Esophagus (tissue), 2 donors: ENCODE measurements around the gene APMAP. TPM values are rescaled to one million over a fixed set of nuclear protein-coding genes. Genes with fewer than 3 reads are reported as not detected.
"Not testable (repeated sequence)": the region's sequence is repeated elsewhere in the genome, so short reads cannot be mapped to it uniquely, and the experiment has no call there.

Experiments
- H3K27ac ChIP-seq, 2 donors: one replicate each; pipeline ENCODE4 v1.5.1; 2013; ENCODE audit warnings: low read depth in 2 of 2, mild to moderate bottlenecking in 2 of 2, inconsistent platforms in 1 of 2, low read length in 1 of 2, moderate library complexity in 1 of 2
- H3K27me3 ChIP-seq, 2 donors: one replicate each; pipeline ENCODE4 v1.6.1; 2013; ENCODE audit warnings: low read length in 2 of 2, control low read depth in 1 of 2, mild to moderate bottlenecking in 1 of 2; ENCODE audit not compliant: insufficient read depth in 2 of 2, control insufficient read depth in 1 of 2
- H3K36me3 ChIP-seq, 2 donors: one replicate each; pipeline ENCODE4 v1.6.1; 2013; ENCODE audit warnings: low read length in 1 of 2; ENCODE audit not compliant: control insufficient read depth in 2 of 2, insufficient read depth in 2 of 2
- H3K4me1 ChIP-seq, 2 donors: one replicate each; pipeline ENCODE4 v1.6.1; 2013; ENCODE audit warnings: low read length in 1 of 2; ENCODE audit not compliant: control insufficient read depth in 2 of 2, insufficient read depth in 2 of 2
- H3K4me3 ChIP-seq, 2 donors: one replicate each; pipeline ENCODE4 v1.5.1; 2013; ENCODE audit warnings: low read length in 2 of 2, mild to moderate bottlenecking in 2 of 2, low read depth in 1 of 2, moderate library complexity in 1 of 2
- H3K9me3 ChIP-seq, 2 donors: one replicate each; pipeline ENCODE4 v1.6.1; 2013; ENCODE audit warnings: mild to moderate bottlenecking in 2 of 2, low read depth in 1 of 2, low read length in 1 of 2, moderate library complexity in 1 of 2; ENCODE audit not compliant: control insufficient read depth in 2 of 2, insufficient read depth in 1 of 2
- WGBS, 2 donors: extraction: QIAGEN DNeasy Blood & Tissue Kit; methylation state at CpG; one replicate each; pipeline ENCODE4 v1.1.7; 2013; 5-methylcytosine and 5-hydroxymethylcytosine counted together
- polyA plus RNA-seq, 2 donors: library from polyadenylated mRNA; stranded (reverse); fragments of 200-250 nt; gene quantifications; one replicate each; pipeline ENCODE4 v1.2.3, GENCODE V29; 2013
- donor health status: healthy with polysubstance abuse.
- donor health status: Bipolar disorder and iron deficiency.

The APMAP gene
- polyA plus RNA-seq, 2 donors, result 9.6 to 20.5 TPM

DNA sequence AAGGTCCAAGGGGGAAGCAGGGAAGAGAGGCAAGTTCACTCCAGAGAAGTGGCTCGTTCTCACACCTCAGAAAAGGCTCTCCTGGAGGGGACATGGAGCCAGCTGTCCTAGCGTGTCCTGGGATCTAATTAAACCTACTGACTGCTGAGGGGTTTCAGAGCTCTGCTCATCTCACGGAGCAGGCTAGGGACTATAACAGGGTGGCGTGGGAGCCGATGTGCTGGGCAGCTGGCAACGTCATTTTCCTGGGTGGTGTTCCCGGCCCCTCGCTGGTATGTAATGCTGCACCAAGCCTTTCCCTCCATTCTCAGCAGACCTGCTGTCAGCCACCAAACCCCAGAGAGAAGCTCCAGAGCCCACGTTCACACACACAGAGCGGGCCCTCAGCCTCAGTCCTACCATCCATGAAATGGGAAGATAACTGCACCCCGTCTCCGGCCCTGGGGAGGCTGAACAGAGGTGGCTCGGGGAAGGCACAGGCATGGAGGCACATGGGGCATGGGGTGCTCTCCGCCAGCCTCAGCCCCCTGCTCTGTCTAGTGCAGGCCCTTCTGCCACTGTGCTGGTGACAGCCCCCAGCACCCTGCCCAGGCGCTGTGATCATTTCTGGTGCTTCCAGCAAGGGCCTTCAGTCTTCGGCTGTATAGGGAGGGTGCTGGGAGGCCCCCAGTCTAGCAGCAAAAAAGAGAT, 41.6 kb downstream of the APMAP start:
- no peaks in the 10 kb centered on the region for H3K27me3 ChIP-seq
- H3K9me3 ChIP-seq, result no peaks in the 10 kb centered on the region
- 77 to 78% methylated on average over 16 of the region's 16 CpGs for WGBS, 2 donors
- H3K4me1 ChIP-seq, result peaks cover 2 to 3% of the 10 kb centered on the region in 2 donors
- no peak overlapping the region for H3K4me3 ChIP-seq
- no peak overlapping the region for H3K27ac ChIP-seq
- peaks cover 0 to 5% of the 10 kb centered on the region in 2 donors for H3K36me3 ChIP-seq

GRCh38 chr20:24950128-24950835, 42.3 kb downstream of the APMAP start:
- Histone ChIP-seq H3K4me3 (peak overlapping the region in 1 of 2 donors; percentile 22), H3K9me3 (no peaks in the 10 kb centered on the region), H3K36me3 (no peaks in the 10 kb centered on the region), H3K27ac (peak overlapping the region in 1 of 2 donors; percentile 38), H3K27me3 (no peaks in the 10 kb centered on the region), H3K4me1 (peaks cover 2 to 3% of the 10 kb centered on the region in 2 donors)
- 63 to 72% methylated on average over 6 to 12 of the region's 12 CpGs for WGBS, 2 donors

DNA sequence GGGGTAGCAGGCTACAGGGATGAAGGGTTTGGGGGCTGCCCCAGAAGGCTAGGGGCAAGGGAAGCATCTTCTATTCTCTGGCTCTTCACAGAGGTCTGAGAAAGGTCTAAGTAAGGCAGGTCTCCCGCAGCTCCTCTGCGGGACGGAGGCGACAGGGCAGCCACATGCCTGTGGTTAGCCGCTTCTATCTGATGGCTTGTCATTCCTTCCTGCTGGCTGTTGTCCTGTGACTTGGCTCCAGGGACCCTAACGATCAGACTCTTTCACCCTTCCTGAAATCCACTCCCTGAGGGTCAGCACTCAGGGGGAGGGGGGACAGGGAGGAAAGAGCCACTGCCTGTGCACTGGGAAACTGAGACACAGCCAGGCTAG, 42.8 kb downstream of the APMAP start:
- H3K36me3 ChIP-seq, result no peaks in the 10 kb centered on the region
- peak overlapping the region; percentile 14 to 47 for H3K27ac ChIP-seq
- no peaks in the 10 kb centered on the region for H3K27me3 ChIP-seq
- H3K9me3 ChIP-seq, result no peaks in the 10 kb centered on the region
- WGBS, 2 donors, result 44 to 47% methylated on average over 6 of the region's 6 CpGs
- peak overlapping the region; percentile 9 to 22 for H3K4me3 ChIP-seq
- H3K4me1 ChIP-seq, result peaks cover 2 to 3% of the 10 kb centered on the region in 2 donors

GRCh38 chr20:24948939-24949679, 43.4 kb downstream of the APMAP start, which contains the start of gene CST7:
Gene CST7, plus strand, starts transcription at chr20:24949269. Its CDS starts 237 bp downstream, at chr20:24949506.
- WGBS, 2 donors, result 72 to 77% methylated on average over 20 of the region's 20 CpGs
- Histone ChIP-seq H3K4me1 (peaks cover 2 to 3% of the 10 kb centered on the region in 2 donors), H3K27me3 (no peaks in the 10 kb centered on the region), H3K36me3 (no peaks in the 10 kb centered on the region), H3K9me3 (no peaks in the 10 kb centered on the region), H3K4me3 (peak within 1 kb of the TSS; percentile 9 to 22), H3K27ac (peak within 1 kb of the TSS; percentile 38 to 47)

- not testable (repeated sequence) for H3K4me3 ChIP-seq, H3K36me3 ChIP-seq, H3K27me3 ChIP-seq, H3K27ac ChIP-seq, H3K9me3 ChIP-seq, H3K4me1 ChIP-seq
- 63 to 72% methylated on average over 4 of the region's 4 CpGs for WGBS, 2 donors
These were observed 44.1 kb downstream of the APMAP start for GRCh38 chr20:24948396-24948938.

- H3K4me3 ChIP-seq, H3K9me3 ChIP-seq, H3K4me1 ChIP-seq, H3K36me3 ChIP-seq, H3K27ac ChIP-seq, H3K27me3 ChIP-seq: not testable (repeated sequence)
- WGBS, 2 donors, result 76 to 80% methylated on average over 1 of the region's 1 CpG
These were observed 46.2 kb downstream of the APMAP start for GRCh38 chr20:24946376-24946775.

DNA sequence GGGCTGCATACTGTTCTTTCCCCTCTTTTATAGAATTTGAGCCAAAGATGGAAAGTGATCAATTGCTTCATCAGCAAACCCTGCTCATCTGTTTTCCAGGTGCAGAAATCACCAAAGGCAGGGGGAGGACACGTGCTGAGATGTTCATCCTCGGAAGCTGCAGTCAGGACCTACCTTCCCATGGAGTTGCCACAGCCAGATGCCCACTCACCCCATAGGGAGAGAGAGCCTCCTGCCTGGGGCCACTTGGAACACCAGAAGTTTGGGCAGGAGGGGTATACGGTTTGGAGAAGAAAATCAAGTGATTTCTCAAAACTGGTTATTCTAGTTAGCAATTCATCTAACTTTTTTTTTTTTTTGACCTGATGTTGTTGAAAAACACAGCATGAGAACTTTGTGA, 48.8 kb downstream of the APMAP start:
- H3K4me3 ChIP-seq, result no peak overlapping the region
- peaks cover 0 to 4% of the 10 kb centered on the region in 2 donors for H3K9me3 ChIP-seq
- 58 to 61% methylated on average over 3 of the region's 3 CpGs for WGBS, 2 donors
- H3K27ac ChIP-seq, result no peak overlapping the region
- no peaks in the 10 kb centered on the region for H3K4me1 ChIP-seq
- H3K27me3 ChIP-seq, result no peaks in the 10 kb centered on the region
- H3K36me3 ChIP-seq, result no peaks in the 10 kb centered on the region

DNA sequence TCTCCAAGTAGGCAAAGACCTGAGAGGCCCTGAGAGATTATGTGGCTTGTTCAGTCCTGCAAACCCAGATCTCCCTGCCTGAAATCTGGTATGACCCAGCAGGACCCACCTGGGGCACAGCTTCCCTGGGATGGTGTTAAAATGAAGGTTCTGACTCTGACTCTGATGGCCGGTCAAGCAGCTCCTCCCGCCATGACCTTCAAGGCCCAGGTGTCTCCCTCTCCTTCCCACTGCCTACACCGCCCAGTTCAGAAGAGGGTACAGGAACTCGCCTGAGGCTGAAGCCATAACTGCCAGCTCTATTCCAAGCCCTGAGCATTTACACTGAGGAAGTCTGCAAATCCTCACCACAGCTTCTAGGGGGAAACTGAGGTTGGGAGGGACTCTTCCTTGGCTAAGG, 49.4 kb downstream of the APMAP start:
- WGBS, 2 donors, result 94 to 97% methylated on average over 4 of the region's 4 CpGs

DNA sequence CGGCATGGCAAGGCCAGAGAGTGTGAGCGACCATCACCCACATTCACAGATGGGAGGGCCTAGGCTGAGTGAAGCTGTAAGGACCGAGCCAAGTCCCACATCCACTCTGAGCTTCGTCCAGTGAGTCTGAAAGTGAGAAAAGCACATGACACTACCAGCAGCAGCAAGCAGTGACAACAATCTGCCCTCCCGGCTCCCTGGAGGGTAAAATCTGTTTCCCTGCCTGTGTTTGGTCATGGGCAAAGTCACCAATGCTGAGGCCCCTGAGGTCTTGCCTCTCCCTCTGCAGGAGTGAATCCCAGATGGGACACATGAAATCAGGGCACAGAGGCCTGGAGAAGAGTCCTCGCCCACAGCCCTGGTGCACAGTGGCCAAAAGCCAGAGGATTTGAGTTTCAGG, 49.9 kb downstream of the APMAP start:
- H3K36me3 ChIP-seq, result no peaks in the 10 kb centered on the region
- 80 to 82% methylated on average over 6 of the region's 6 CpGs for WGBS, 2 donors
- H3K4me1 ChIP-seq, result no peaks in the 10 kb centered on the region
- no peak overlapping the region for H3K4me3 ChIP-seq
- H3K27ac ChIP-seq, result no peak overlapping the region
- peaks cover 0 to 4% of the 10 kb centered on the region in 2 donors for H3K9me3 ChIP-seq
- no peaks in the 10 kb centered on the region for H3K27me3 ChIP-seq

More for the DNA sequence above, 49.4 kb downstream of the APMAP start:
- no peaks in the 10 kb centered on the region for H3K36me3 ChIP-seq
- no peaks in the 10 kb centered on the region for H3K4me1 ChIP-seq
- H3K9me3 ChIP-seq, result peaks cover 0 to 4% of the 10 kb centered on the region in 2 donors
- no peak overlapping the region for H3K27ac ChIP-seq
- H3K27me3 ChIP-seq, result no peaks in the 10 kb centered on the region
- no peak overlapping the region for H3K4me3 ChIP-seq
